Upper lobe of left lung (tissue), 6 donors: Measurements from ENCODE around the gene ANGPT4. TPM values are rescaled to one million over a fixed set of nuclear protein-coding genes. Genes with fewer than 3 reads are reported as not detected.

ENCODE experiments used
- ATAC-seq, 2 donors: fragments of 200-7000 bp; cut with Tn5 transposase; one replicate each; pipeline ENCODE4 v1.9.1; 2022; ENCODE audit warnings: mild to moderate bottlenecking in 2 of 2, moderate library complexity in 2 of 2; ENCODE audit not compliant: low FRiP score in 2 of 2
- DNase-seq, 2 donors: peaks; one replicate each; pipeline ENCODE4 v3.0.0-alpha.2; 2019 to 2020
- H3K27ac ChIP-seq, 4 donors: fragments of 200-600 bp; sonication (generic); one replicate each; pipeline ENCODE4 v1.5.1; 2016 to 2019
- H3K27me3 ChIP-seq, 4 donors: fragments of 200-600 bp; sonication (generic); one replicate each; pipeline ENCODE4 v1.5.1; 2017 to 2019
- H3K36me3 ChIP-seq, 4 donors: fragments of 200-600 bp; sonication (generic); one replicate each; pipeline ENCODE4 v1.5.1; 2016 to 2019
- H3K4me1 ChIP-seq, 4 donors: fragments of 200-600 bp; sonication (generic); one replicate each; pipeline ENCODE4 v1.5.1; 2018 to 2019
- H3K4me3 ChIP-seq, 4 donors: fragments of 200-600 bp; sonication (generic); one replicate each; pipeline ENCODE4 v1.5.1; 2017 to 2019; ENCODE audit warnings: mild to moderate bottlenecking in 2 of 4, moderate library complexity in 1 of 4
- H3K9me3 ChIP-seq, 4 donors: fragments of 200-600 bp; sonication (generic); one replicate each; pipeline ENCODE4 v1.5.1; 2018 to 2019
- CTCF ChIP-seq, 6 experiments: fragments of 450-650 bp in 4 of 6; fragments of 200-600 bp in 2 of 6; sonication (generic) in 2 of 6; IDR thresholded peaks; one replicate each; pipeline ENCODE4 v1.5.1; 2016 to 2019; ENCODE audit warnings: antibody characterized with exemption in 6 of 6
- EP300 ChIP-seq, 4 donors: sonication (generic); formaldehyde crosslinking; IDR thresholded peaks; one replicate each; pipeline ENCODE4 v1.5.1; 2017; ENCODE audit warnings: antibody characterized with exemption in 4 of 4, control low read depth in 2 of 4
- POLR2A ChIP-seq, 4 donors: fragments of 450-650 bp; IDR thresholded peaks; one replicate each; pipeline ENCODE4 v1.5.1; 2016 to 2017; ENCODE audit warnings: antibody characterized with exemption in 4 of 4, mild to moderate bottlenecking in 2 of 4
- POLR2AphosphoS5 ChIP-seq, 2 donors: sonication (generic); formaldehyde crosslinking; IDR thresholded peaks; one replicate each; pipeline ENCODE4 v1.5.1; 2017; ENCODE audit warnings: antibody characterized with exemption in 2 of 2
- WGBS, 2 donors: methylation state at CpG; one replicate each; pipeline ENCODE4 v1.1.5; 2017 to 2018; 5-methylcytosine and 5-hydroxymethylcytosine counted together
- total RNA-seq, 6 donors: library from RNA; depleted of rRNA in 4 of 6; stranded (reverse); fragments of >200 nt in 4 of 6; gene quantifications; one replicate each; pipeline versions ENCODE4 v1.1.0 to v1.2.1, GENCODE V29; 2016 to 2021
- donor health status: DM: no; HTN: no; CAD: no; lungs with moderate emphysema.
- donor health status: DM: no; HTN: yes; CAD: no; lungs with severe emphysema.

ANGPT4 gene
- total RNA-seq, 6 donors from 2014 or later = 0.39 to 3.0 (median 1.4) TPM

GRCh38 chr20:844473-845225, 71.5 kb downstream of the ANGPT4 start:
- ATAC-seq = peak; percentile 88 to 95
- peak overlapping the region in 3 of 4 donors; percentile 39 to 49 (median 46) for H3K4me3 ChIP-seq
- no peaks in the 10 kb centered on the region for H3K9me3 ChIP-seq
- H3K36me3 ChIP-seq = peaks cover 0 to 9% (median 3%) of the 10 kb centered on the region in 4 donors
- TF ChIP-seq EP300 (IDR thresholded peaks at IDR 0.05) = no peak
- TF ChIP-seq CTCF (IDR thresholded peaks at IDR 0.05) = peak in 2 of 6 experiments; percentile 9 to 12
- TF ChIP-seq POLR2AphosphoS5 (IDR thresholded peaks at IDR 0.05) = peak in 1 of 2 donors; percentile 43
- TF ChIP-seq POLR2A (IDR thresholded peaks at IDR 0.05) = no peak
- 12 to 17% methylated on average over 19 to 37 of the region's 47 CpGs for WGBS, 2 donors
- peak overlapping the region in 2 of 4 donors; percentile 9 to 74 for H3K27ac ChIP-seq
- H3K27me3 ChIP-seq = no peaks in the 10 kb centered on the region
- peaks cover 33 to 68% (median 54%) of the 10 kb centered on the region in 4 donors for H3K4me1 ChIP-seq
- DNase-seq = peak; percentile 92 to 97

- H3K4me1 ChIP-seq = peaks cover 33 to 68% (median 54%) of the 10 kb centered on the region in 4 donors
- 69 to 87% methylated on average over 3 to 9 of the region's 9 CpGs for WGBS, 2 donors
- no peak for DNase-seq
These were observed 72.2 kb downstream of the ANGPT4 start for GRCh38 chr20:843912-844311.

GRCh38 chr20:842547-842940, 73.6 kb downstream of the ANGPT4 start:
- no peak for DNase-seq
- TF ChIP-seq POLR2AphosphoS5 (IDR thresholded peaks at IDR 0.05) (no peak), CTCF (IDR thresholded peaks at IDR 0.05) (no peak), POLR2A (IDR thresholded peaks at IDR 0.05) (no peak), EP300 (IDR thresholded peaks at IDR 0.05) (no peak)
- Histone ChIP-seq H3K4me1 (peaks cover 42 to 71% (median 56%) of the 10 kb centered on the region in 4 donors), H3K27ac (peak overlapping the region in 2 of 4 donors; percentile 81 to 83), H3K4me3 (peak overlapping the region in 3 of 4 donors; percentile 52 to 60 (median 55)), H3K27me3 (no peaks in the 10 kb centered on the region), H3K9me3 (no peaks in the 10 kb centered on the region), H3K36me3 (peaks cover 0 to 6% (median 3%) of the 10 kb centered on the region in 4 donors)
- ATAC-seq = no peak
- WGBS, 2 donors = 54 to 60% methylated on average over 2 of the region's 2 CpGs

More at GRCh38 chr20:843912-844311, 72.2 kb downstream of the ANGPT4 start:
- TF ChIP-seq EP300 (IDR thresholded peaks at IDR 0.05) = no peak
- no peak for TF ChIP-seq POLR2AphosphoS5 (IDR thresholded peaks at IDR 0.05)
- no peak for TF ChIP-seq POLR2A (IDR thresholded peaks at IDR 0.05)
- no peak for TF ChIP-seq CTCF (IDR thresholded peaks at IDR 0.05)
- no peak for ATAC-seq
- peaks cover 0 to 9% (median 3%) of the 10 kb centered on the region in 4 donors for H3K36me3 ChIP-seq
- H3K4me3 ChIP-seq = no peak overlapping the region
- H3K27ac ChIP-seq = peak overlapping the region in 2 of 4 donors; percentile 9 to 74
- H3K27me3 ChIP-seq = no peaks in the 10 kb centered on the region
- no peaks in the 10 kb centered on the region for H3K9me3 ChIP-seq

GRCh38 chr20:841568-842546, 74.3 kb downstream of the ANGPT4 start:
- TF ChIP-seq EP300 (IDR thresholded peaks at IDR 0.05) = peak in 1 of 4 donors; percentile 9
- TF ChIP-seq CTCF (IDR thresholded peaks at IDR 0.05) = no peak
- TF ChIP-seq POLR2AphosphoS5 (IDR thresholded peaks at IDR 0.05) = no peak
- TF ChIP-seq POLR2A (IDR thresholded peaks at IDR 0.05) = peak in 1 of 4 donors; percentile 45
- DNase-seq = peak; percentile 80 to 86
- WGBS, 2 donors = 26 to 66% methylated on average over 17 to 45 of the region's 62 CpGs
- Histone ChIP-seq H3K9me3 (no peaks in the 10 kb centered on the region), H3K4me1 (peaks cover 42 to 71% (median 55%) of the 10 kb centered on the region in 4 donors), H3K36me3 (peaks cover 0 to 6% (median 3%) of the 10 kb centered on the region in 4 donors), H3K27ac (peak overlapping the region; percentile 27 to 83 (median 66)), H3K4me3 (peak overlapping the region in 3 of 4 donors; percentile 52 to 60 (median 55)), H3K27me3 (no peaks in the 10 kb centered on the region)
- ATAC-seq = no peak
